ENCODE data around the gene CYREN.
"Not testable (repeated sequence)": the region's sequence is repeated elsewhere in the genome, so short reads cannot be mapped to it uniquely, and the experiment has no call there.

The CYREN gene

GRCh38 chr7:135180122-135180521 lies 9.6 kb upstream of the CYREN start:
- FAIRE-seq, result no peak

GRCh38 chr7:135179321-135179925 lies 8.9 kb upstream of the CYREN start:
- FAIRE-seq (no peak), DNase-seq (ENCODE audit: extremely low spot score, insufficient read length, low read depth) (no peak)

More at GRCh38 chr7:135180122-135180521, 9.6 kb upstream of the CYREN start:
- DNase-seq (ENCODE audit: extremely low spot score, insufficient read length, low read depth), result no peak

GRCh38 chr7:135178364-135178763 lies 7.9 kb upstream of the CYREN start:
- DNase-seq (ENCODE audit: extremely low spot score, insufficient read length, low read depth) (no peak), FAIRE-seq (no peak)

- no peak for FAIRE-seq
- no peak for DNase-seq (ENCODE audit: extremely low spot score, insufficient read length, low read depth)
Observed at GRCh38 chr7:135177028-135177696, 6.7 kb upstream of the CYREN start.

GRCh38 chr7:135175931-135176330 lies 5.4 kb upstream of the CYREN start:
- no peak for FAIRE-seq
- DNase-seq (ENCODE audit: extremely low spot score, insufficient read length, low read depth), result no peak

GRCh38 chr7:135174941-135175340 lies 4.4 kb upstream of the CYREN start:
- DNase-seq (ENCODE audit: extremely low spot score, insufficient read length, low read depth) (no peak), FAIRE-seq (no peak)

- DNase-seq (ENCODE audit: extremely low spot score, insufficient read length, low read depth); FAIRE-seq: not testable (repeated sequence)
Observed at GRCh38 chr7:135173916-135174315, 3.4 kb upstream of the CYREN start.

- DNase-seq (ENCODE audit: extremely low spot score, insufficient read length, low read depth); FAIRE-seq: not testable (repeated sequence)
Observed at GRCh38 chr7:135171581-135172291, 1.2 kb upstream of the CYREN start.

GRCh38 chr7:135170998-135171481 lies 533 bp upstream of the CYREN start:
- FAIRE-seq, result peak; percentile 52
- not testable (repeated sequence) for DNase-seq (ENCODE audit: extremely low spot score, insufficient read length, low read depth)

GRCh38 chr7:135169964-135170273 lies 588 bp downstream of the CYREN start:
- no peak for DNase-seq (ENCODE audit: extremely low spot score, insufficient read length, low read depth)
- no peak for FAIRE-seq

GRCh38 chr7:135169141-135169963 lies 1.2 kb downstream of the CYREN start:
- DNase-seq (ENCODE audit: extremely low spot score, insufficient read length, low read depth), result no peak
- peak; percentile 86 for FAIRE-seq

GRCh38 chr7:135168489-135169140 lies 1.9 kb downstream of the CYREN start:
- DNase-seq (ENCODE audit: extremely low spot score, insufficient read length, low read depth) (no peak), FAIRE-seq (no peak)

GRCh38 chr7:135168001-135168400 lies 2.5 kb downstream of the CYREN start:
- DNase-seq (ENCODE audit: extremely low spot score, insufficient read length, low read depth) (no peak), FAIRE-seq (no peak)

- DNase-seq (ENCODE audit: extremely low spot score, insufficient read length, low read depth) (no peak), FAIRE-seq (no peak)
Observed at GRCh38 chr7:135167365-135167917, 3.1 kb downstream of the CYREN start.

- FAIRE-seq, result no peak
- no peak for DNase-seq (ENCODE audit: extremely low spot score, insufficient read length, low read depth)
Observed at GRCh38 chr7:135166338-135166990, 4.0 kb downstream of the CYREN start.

- DNase-seq (ENCODE audit: extremely low spot score, insufficient read length, low read depth), result no peak
- FAIRE-seq, result no peak
Observed at GRCh38 chr7:135165862-135166261, 4.6 kb downstream of the CYREN start.

GRCh38 chr7:135164357-135165061 lies 6.0 kb downstream of the CYREN start:
- DNase-seq (ENCODE audit: extremely low spot score, insufficient read length, low read depth) (no peak), FAIRE-seq (no peak)

- DNase-seq (ENCODE audit: extremely low spot score, insufficient read length, low read depth), result no peak
- FAIRE-seq, result no peak
Observed at GRCh38 chr7:135162382-135163001, 8.0 kb downstream of the CYREN start.
